ENCODE measurements around the gene XPC.

The XPC gene

DNA sequence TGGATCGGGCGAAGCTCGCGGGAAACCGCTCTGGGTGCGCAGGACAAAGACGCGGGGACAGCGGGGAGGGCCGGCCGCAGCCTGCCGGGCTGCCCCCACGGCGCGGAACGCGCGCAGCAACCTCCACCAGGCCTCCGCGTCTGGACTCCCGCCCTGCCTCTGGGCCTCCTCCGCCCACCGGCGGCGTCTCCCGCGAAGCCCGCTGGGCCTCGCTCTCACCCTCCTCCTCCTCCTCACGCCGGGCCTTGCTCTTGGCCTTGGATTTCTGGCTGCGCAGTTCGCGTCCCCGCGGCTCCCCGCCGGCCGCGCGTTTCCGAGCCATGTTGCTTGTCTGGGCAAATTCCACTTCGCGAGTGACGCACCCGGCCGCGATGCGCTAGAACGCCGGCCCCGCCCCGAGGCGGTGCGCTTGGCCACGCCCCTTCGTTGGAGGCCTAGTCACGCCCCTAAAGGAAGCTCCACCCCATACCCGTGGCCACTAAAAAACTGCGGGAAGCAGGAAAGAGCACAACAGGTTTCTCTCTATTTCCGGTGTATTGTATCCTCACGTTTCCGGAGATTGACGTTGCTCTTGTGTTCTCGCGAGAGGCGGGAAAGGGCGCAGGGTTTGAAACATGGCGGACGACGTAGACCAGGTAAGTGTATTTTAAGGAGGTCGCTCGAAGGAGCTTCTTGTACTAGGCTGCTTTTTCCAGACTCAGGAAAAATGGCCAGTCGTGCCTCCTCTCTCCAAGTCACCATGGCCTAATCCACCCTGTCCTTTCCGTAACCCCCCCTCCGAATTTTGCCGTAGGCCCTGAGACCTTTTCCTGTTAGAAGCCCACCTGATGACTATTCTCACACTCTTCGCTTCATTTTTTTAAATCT lies at the start of gene XPC, which contains the start of gene LSM3:
TSS of gene XPC (minus strand) at position 355 of the 867 bp plus-strand sequence. CDS start at position 322, 33 bp downstream.
TSS of gene LSM3 (plus strand) at position 571 of the 867 bp plus-strand sequence. CDS start at position 615, 44 bp downstream.
- peak; percentile 98 for DNase-seq

DNA sequence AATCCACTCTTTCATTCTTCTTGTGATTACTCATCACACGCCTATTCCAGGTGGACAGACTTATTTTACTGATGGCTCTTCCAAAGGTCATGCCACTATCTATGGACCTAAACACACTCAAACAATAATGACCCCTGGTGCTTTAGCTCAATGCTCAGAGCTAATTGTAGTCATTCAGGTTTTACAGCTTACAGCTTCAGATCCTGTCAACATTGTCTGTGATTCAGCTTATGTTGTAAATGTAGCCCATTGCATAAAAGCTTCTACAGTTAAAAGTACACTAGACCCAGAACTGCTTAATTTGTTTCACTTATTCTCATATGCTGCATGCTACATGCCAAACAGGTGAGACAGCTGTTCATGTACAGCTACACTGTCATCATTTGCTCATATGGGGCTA lies 49.5 kb upstream of the XPC start:
- peak; percentile 37 for DNase-seq

DNA sequence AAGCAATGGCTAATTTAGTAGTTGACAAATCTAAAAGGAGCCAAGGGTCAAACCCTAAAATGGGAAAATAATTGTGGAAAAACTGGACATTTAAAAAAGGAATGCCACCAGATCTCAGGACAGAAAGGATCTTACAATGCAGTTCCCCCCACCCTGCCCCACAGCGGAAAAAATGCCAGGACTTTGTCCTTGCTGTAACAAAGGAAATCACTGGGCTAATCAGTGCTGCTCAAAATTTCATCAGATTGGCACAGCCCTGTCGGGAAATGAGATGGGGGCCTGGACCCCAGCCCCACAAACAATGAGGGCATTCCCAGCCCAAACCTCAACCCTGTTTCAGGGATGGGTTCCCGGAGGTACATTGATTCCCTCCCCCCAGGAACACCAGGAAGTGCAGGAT lies 48.0 kb upstream of the XPC start:
- peak; percentile 41 for DNase-seq

DNA sequence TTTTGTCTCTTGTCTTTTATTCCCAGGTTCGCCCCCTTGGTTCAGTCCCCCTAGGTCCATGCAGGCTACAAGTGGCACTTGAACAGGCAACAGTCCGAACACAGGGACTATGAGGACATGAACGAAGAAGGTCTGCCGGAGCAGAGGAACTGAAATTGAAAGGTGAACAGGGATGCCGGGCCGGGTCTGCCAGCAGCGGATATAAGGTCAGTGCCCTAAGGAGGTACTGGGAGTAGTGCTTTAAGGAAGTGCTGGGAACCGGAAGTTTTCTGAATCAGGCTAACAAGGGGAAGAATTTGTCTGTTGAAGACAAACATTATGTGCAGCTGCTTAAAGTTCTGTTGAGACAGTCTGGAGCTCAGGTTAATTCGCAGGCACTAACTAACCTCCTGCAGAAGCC lies 47.0 kb upstream of the XPC start:
- peak; percentile 79 for DNase-seq

DNA sequence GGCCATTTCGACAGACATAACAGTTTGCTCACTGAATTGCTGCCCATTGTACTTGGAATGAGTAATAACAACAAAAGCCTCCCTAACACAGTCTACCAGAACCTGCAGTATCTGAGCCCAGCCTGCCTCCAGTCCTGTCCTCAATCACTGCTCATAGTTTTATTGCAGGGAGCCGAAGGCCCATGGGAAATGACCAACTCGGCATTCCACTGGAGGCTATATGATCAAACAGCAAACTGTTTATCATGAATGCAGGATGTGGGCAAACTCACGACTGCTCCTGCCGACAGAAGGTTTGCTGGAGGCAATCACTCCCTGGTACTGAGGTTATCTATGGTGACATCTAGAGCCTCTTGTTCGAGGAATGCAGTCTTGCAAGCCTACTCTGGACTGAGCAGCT lies 46.5 kb upstream of the XPC start:
- peak; percentile 96 for DNase-seq

DNA sequence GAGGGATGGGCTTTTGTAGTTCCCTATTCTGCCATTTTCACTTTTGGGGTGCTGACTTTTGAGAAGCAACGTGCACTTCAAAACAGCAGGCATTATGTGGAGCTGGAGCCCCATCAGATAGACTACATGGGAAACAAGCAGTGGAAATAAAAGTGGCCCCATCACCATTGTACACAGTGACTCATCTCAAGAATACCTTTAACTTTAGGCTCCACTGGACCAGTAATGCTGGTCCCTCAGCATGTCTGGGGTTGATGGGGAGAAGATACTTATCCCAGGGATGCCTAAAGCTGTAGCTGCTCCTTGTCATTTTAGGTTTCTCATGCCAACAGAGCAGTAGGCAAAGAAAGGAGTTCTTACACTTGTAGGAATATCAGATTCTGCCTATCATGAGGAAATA lies 45.2 kb upstream of the XPC start:
- peak; percentile 57 for DNase-seq

DNA sequence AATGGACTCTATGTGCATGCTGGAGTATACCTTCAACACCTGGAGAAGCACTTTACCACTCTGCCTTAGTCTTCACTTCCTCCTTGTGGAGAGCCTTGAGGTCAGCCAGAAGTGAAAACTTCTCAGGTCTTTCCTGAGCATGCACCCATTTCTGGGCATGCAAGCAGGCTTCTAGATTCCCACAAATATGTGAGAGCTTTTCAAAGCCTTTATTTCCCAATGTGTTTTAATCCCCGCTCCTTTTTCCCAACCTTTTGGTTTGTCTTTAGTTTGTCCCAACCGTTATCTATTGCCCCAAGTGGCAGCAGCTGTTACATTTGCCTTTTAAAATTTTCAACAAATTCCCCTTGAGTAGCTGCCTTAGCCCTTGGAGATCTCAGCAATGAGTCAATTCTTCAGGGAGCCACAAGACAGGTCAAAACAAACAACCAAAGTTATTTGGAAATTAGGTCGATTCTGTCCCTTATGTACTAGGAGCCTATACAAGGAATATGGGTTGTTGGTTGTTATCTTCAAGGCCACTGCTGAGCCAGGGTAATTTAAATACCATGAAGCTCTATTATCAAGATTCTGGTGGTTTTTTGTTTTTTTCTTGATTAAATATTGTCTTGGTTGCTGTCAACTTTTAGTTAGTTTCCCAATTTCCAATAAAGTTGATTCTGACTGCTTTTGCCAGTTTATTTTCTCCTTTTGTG lies 44.6 kb upstream of the XPC start:
- DNase-seq, result peak; percentile 26

DNA sequence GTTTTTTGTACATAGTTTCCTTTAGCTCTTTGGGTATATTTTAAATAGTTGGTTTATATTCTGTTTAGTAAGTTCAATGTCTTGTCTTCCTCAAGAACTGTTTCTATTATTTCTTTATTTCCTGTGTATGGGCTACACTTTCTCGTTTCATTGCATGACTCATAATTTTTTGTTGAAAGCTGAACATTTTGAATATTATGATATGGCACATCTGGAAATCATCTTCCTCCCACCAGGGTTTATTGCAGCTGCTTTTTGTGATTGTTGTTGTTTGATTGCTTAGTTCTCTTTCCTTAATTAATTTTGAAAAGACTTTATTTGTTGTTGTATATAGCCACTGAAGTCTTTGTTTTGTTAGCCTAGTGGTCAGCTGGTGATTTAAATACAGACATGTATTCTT lies 44.1 kb upstream of the XPC start:
- DNase-seq, result no peak

DNA sequence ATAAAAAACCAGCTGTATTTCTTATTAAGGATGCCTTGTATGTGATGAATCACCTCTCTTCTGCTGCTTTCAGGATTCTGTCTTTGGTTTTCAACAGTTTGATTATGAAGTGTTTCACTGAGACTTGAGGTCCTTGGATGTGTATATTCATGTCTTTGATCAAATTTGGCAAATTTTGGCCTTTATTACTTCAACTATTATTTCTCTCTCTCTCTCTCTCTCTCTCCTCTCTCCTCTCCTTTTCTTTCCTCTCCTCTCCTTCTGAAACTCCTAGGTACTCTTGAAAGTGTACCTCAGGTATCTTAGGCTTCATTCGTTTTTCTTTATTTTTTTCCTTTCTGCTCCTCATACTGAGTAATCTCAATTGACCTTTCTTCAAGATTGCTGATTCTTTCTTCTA lies 43.5 kb upstream of the XPC start:
- no peak for DNase-seq

DNA sequence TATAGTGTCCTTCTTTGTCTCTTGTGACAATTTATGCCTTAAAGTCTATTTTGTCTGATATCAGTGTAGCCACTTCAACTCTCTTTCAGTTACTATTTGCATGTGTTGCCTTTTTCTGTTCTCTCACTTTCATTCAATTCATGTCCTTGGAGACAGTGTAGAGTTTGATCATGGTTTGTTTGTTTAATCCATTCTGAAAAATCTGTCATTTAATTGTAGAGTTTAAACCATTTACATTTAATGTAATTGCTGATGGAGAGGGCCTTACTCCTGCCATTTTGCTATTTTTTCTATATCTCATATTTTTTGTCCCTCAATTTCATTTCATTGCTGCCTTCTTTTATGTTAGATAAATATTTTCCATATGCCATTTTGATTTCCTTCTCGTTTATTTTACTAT lies 42.5 kb upstream of the XPC start:
- DNase-seq, result no peak

DNA sequence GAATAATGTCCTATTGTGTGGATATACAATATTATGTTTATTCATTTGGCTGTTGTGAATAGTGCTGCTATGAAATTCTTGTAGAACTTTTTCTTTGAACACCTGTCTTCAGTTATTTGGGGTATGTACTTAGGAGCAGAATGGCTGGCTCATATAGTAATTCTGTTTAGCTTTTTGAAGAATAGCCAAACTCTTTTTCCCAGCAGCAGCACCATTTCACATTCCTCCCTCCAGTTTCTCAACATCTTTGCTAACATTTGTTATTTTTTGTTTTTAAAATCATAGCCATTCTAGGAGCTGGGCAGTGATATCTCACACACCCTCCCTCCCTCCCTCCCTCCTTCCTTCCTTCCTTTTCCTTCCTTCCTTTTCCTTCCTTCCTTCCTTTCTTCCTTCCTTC lies 40.0 kb upstream of the XPC start:
- no peak for DNase-seq

DNA sequence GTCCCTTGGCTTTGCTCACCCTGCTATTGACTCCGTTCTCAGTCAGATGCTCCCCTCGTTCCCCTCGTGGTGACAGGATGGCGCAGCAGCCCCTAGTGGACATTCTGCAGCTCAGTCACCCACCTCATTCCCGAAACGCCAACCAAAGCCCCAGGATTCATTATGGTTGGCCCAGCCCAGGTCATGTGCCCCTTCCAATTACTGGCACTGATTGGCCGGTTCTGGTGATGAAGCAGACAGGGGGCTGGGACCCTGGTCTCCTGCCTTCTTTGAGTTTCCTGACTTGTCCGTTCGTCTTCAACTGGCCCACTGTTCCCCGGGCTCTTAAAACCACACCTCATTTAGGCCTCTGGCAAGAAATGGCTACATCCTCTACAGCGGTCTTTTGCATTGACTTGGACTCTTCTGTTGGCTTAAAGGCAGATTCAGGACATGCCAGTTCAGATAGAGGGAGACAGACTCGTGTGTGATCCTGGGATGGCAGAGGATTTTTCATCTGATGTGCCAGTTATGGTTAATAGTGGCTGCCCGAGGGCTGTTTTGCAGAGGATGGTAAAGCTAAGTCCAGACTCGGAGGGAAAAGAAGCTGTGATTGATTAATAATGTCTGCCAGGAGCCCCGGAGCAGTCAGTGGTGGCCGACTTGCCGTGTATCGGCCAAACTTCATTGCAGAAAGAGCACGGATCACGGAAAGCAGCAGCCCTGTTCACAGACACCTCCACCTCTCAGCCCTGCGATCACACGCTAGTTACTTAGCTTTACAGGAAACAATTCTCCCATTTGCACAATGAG lies 38.1 kb upstream of the XPC start:
- peak; percentile 75 for DNase-seq

DNA sequence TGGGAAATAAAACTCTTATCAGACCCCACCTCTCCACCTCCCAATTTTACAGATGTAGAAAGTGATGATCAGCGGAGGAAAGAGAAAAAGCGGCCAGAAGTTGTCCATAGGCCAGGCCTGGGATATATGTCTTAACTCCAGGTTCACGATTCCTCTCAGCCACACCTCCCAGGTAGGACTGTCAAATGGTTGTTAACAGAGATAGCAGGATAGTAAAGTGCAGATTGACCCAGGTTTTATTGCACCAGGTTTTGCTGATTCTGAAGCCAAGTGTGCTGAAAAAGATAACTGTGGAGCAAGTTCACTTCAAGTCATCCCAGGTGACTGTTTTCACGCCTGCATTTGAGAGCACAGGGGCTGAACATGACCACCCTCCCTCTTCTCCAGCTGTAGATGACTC lies 36.4 kb upstream of the XPC start:
- DNase-seq, result peak; percentile 26

DNA sequence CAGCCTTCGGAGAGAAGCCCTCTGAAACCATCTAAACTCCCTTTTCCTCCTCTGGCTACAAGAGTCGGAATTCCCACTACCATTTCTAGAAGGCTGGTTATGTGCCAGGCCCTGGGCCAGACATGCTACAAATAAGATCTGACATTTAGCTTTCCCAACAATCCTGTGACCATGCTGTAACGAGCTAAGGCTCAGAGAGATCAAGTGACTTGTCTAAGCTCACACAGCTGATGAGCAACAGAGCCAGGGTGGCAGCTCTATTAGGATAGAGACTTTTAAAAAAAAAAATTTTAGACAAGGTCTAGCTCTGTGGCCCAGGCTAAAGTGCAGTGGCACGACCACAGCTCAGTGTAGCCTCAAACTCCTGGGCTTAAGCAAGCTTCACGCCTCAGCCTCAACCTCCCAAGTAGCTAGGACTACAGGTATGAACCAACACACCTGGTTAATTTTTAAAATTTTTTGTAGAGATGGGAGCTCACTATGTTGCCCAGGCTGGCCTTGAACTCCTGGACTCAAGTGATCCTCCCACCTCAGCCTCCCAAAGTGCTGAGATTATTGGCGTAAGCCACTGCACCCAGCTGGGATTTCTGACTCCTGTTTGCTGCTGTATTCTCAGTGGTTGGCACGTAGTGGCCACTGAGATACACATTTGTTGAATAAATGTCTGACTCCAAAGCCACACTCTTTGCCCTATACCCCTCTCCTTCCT lies 34.8 kb upstream of the XPC start:
- no peak for DNase-seq

DNA sequence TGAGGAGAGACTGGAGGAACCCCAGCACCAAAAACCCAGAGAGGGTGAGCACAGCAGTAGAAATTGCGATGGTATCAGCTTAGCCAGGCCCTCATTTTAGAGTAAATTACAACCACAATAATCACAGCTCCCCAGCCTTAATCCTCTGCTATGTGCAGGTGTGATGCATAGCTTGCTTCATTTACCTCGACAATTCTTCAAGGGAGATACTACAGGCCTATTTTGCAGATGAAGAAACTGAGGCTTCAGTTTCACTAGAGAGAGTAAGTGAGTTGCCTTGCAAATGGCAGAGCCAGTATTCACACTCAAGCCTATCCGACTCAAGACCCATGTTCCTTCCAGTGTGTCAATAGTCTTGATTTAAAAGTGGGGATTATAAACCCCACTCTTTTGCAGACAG lies 33.6 kb upstream of the XPC start:
- DNase-seq, result no peak

DNA sequence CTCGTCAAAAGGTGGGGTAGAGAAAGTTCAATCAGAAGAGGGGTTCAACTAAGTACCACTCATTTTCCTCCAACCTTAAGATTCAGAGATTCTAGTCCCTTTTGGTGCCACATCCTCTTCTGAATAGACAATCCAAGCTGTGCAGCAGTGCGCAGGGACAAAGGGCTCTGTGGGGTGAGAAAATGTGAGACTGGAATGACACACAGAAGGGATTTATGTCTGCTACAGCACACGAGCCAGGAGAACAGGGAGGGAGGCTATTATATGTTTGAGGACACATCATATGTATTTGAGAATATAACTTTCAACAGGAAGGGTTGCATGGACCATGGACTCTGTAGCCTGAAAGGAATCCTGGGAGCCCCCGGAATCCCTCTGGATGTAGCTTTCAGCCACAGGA lies 33.2 kb upstream of the XPC start:
- no peak for DNase-seq

DNA sequence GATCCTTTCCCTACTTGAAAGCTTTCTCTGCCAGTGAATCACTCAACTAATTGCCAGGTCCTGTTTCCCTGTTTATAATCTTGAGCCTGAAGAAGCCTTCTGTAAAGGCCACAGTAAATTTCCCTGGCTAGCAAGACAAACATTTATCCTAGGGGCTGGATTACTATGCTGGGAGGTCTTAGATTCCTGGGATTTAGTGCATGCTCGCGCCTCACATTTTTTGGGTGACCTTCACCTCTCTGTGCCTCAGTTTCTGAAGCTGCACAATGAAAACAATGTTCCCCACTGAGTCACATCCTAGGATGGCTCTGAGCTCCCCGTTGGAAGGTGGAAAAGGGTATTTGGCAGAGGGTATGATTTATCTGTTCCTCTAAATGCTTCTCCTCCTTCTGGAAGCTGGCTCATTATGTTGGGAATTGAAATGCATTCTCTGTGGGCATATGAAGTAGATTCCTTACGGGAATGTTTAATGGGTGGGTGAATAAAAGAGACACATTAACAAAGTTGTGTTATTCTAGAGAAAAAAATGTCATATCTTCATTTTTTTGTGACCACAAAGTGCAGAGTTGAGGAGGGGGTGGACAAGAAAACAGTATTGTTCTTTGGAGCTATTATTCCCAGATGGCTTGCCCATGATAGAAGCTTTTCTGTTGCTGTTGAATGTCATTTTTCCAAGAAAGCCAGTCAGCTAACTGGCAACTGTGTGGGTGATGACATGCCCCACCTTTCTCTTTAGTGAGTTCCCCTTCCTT lies 32.6 kb upstream of the XPC start:
- DNase-seq, result peak; percentile 74

DNA sequence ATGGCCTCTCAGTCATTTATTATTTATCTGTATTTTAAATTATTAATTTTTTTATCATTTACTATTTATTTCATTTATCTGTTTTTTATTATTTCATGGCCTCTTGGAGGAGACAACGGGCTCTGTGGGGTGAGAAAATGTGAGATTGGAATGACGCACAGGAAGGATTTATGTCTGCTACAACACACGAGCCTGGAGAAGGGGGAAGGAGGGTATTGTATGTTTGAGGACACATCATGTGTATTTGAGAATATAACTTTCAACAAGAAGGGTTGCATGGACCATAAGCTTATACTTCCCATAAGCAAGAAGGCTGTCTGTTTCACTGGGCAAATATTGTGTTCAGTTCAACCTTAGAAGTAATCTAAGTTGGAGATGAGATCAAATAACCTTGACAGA lies 31.9 kb upstream of the XPC start:
- DNase-seq, result no peak

DNA sequence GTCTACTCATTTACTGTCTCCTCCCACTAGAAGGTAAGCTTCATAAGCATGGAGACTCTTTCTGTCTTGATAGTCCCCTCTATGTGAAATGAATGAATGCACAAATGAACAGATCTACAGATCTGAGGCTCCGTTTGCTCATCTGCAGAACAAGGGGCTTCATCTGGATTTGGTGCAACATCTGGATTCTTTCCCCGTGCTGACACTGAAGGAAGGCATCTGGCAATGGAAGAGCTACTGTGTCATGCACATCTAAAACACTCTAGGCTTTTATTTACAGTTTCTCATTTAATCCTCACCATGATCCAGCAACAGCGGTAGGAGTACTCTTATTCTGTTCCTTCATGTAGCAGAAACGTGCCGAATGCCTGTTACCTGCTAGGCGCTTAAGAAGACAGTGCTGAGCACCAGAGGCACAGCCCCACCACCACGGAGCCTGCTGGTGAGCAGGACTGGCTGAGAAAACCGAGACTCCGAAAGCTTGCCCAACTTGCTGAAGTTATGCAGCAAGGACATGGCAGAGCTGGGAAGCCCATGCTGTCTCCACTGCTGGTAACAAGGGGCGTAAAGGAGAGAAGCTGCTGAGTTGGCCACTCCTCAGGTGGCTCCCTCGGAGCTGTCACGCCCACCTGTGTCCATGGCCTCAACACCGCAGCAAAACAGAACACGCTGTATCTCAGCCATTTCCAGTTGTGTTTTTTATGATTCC lies 31.3 kb upstream of the XPC start:
- DNase-seq, result peak; percentile 62

DNA sequence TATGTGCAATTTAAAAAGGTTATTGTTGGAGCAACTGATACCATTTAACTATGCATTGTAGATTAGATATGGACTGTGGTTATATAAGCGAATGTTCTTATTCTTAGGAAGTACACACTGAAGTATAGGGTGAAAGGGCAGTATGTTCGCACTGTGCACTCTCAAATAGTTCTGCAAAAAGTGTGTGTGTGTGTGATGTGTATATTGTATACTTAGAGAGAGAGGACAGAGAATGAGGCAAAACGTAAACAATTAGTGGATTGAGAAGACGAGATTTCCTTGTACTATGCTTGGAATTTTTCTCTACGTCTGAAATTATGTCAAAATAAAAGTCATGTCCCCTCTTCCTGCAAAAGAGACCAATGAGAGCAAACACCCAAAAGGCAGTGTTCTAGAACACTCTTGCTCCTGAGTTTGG lies 30.6 kb upstream of the XPC start:
- DNase-seq, result no peak

DNA sequence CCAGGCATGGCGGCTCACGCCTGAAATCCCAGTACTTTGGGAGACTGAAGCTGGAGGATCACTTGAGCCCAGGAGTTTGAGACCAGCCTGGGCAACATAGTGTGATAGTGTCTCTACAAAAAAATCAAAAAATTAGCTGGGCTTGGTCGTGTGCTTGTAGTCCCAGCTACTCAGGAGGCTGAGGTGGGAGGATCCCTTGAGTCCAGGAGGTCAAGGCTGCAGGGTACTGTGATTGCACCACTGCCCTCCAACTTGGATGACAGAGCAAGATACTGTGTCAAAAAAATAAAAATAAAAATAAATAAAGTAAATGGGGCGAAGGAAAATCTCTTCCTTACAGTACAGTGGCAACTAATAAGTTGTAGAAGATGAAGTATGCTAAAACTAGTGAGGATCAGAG lies 29.8 kb upstream of the XPC start:
- DNase-seq, result no peak

Data from islet precursor cell (in vitro differentiated cells).